ENCODE results near the gene SLC16A13.
"Not testable (repeated sequence)": the region's sequence is repeated elsewhere in the genome, so short reads cannot be mapped to it uniquely, and the experiment has no call there.

SLC16A13 gene

DNA sequence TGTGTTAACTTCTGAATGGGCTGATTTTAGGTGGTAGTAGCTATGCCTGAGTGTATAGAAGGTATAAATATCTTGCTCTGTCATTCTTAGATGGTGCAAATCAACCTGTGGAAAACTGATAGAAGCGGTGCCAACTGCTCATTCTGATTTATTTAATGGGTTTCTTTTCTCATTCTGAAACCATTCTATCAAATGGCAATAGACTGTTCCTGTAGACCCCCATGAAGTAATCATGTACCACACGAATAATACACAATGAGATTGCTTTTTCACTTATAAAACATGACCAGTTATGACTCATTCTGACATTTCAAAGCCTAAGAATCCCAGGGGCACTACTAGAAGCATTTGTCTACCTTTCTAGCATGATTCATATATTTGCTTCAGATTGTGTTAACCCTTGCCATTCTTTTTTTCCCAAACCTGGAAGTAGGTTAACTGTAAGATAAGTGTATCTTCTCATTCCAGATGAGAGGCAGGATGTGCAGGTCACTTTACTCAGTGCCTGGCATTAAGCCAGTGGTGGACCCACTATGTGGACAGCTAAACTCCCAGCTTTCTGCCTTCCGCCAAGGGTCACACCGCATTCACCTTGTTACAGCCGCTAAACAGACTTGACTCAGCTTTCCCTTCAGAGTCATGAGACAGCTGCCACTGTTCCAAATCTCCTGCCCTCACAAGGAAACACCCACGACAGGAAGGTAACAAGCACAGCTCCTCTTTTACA lies 24.5 kb downstream of the SLC16A13 start:
- no peak for DNase-seq

DNA sequence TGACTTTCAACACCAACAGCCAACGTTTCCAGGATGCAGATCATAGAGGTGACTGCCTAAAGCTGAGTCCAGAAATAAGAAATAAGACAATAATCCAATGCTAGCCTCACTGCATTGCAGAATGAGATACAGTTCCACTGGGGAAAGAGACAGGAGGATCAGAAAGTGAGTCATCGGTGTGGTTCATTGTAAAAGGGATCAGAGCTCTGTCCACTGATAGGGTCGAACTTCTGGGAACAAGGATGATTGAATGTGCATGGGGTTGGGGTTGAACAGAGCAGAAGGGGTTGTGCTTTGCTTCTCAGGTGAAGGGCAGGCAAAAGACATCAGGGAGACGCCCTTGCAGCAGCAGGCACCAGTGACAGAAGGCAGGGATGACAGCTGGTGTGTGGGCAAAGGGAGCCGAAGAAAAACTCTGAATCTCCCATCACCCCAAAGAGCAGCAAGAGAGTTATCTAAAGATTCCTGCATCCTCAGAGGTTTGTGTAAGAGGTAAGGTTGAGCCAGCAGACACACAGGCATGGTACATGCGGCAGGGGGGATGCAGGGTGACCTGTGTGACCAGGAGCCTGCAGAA lies 27.8 kb downstream of the SLC16A13 start:
- DNase-seq: peak in 8 of 56 donors; percentile 12 to 59 (median 36)

DNA sequence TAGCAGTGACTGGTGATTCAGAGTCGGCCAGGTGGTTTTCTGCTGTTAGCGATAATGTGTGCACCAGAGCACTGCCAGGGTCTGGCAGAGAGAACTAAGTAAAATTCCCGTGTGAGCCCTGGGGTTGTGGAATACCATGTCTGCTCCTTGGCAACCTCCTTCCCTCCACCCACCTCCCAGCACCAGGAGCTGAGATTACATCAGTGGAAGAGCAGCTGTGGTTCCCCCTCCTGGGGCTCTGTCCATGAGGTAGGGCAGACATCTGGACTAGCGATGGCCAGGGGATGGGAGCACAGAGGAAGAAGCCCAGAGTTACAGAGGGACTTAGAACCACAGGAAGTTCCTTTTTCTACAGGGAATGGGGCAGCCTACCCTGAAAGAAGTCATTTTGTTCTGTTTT lies 28.4 kb downstream of the SLC16A13 start:
- no peak for DNase-seq

DNA sequence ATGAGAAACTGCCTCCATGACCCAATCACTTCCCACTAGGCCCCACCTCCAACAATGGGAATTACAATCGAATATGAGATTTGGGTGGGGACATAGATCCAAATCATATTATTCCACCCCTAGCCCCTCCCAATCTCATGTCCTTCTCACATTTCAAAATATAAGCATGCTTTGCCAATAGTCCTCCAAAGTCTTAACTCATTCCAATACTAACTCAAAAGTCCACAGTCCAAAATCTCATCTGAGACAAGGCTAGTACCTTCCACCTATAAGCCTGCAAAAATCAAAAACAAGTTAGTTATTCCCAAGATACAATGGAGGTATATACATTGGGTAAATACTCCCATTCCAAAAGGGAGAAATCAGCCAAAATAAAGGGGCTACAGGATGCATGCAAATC lies 31.4 kb downstream of the SLC16A13 start:
- DNase-seq: no peak

DNA sequence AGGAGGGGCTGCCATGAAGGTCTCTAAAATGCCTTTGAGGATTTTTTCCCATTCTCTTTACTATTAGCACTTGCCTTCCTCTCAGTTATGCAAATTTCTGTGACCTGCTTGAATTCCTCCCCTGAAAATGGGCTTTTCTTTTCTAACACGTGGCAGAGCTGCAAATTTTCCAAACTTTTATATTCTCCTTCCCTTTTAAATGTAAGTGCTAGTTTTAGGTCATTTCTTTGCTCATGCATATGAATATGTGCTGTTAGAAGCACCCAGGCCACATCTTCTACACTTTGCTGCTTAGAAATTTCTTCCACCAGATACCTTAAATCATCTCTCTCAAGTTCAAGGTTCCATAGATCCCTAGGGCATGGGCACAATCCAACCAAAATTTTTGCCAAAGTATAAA lies 32.5 kb downstream of the SLC16A13 start:
- no peak for DNase-seq

DNA sequence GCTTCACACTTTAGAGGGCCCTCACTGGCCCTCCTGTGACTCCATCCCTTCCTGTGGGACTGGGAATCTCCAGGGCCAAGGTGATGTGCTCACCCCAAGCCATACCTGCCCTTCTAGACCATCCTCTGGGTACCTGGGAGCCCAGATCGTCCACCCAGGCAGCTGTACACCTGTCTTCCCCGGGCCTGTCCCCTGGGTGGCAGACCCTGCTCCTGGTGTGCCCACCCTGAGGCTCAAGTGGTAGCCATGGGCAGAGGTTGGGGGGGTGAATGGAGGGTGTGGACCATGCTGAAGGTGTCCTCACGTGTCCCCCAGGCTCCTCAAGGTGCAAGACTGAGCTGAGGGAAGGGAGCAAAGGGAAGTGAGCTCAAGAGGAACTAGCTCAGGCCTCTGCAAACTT lies 34.9 kb downstream of the SLC16A13 start:
- no peak for DNase-seq

DNA sequence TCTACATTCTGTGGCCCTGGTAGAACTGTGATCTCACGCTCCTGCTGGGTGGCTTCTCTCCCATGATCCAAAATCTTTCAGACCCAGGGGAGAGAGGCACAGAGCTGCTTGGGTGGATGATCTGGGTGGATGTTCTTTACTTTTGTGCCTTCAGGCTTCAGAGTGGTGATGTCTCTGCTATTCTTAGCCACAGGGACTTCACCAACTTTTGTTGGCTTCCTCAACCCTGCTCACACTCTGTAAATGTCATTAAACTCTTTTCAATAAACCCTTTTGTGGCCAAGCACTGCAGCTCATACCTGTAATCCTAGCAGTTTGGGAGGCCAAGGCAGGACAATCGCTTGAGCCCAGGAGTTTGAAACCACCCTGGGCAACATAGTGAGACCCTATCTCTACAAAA lies 36.6 kb downstream of the SLC16A13 start:
- DNase-seq: no peak

DNA sequence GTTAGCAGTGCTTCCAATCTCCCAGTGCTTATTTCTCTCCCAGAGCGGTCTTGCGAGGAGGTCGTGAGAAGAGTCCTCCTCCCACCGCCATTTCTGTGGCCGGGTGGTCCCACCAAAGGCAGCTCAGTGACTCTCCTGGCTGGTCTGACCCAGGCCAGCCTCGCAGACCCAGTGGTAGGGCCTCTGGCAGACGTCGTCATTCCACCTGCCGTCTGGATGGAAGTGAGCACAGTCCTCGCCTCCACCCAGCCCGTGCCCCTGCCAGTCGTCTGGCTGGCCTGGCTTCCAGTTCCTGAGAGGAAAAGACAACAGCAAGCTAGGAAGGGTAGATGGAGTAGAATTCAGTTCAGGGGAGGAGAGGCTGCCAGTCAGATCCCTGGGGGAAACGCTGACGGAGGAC lies 39.1 kb downstream of the SLC16A13 start:
- DNase-seq: no peak

DNA sequence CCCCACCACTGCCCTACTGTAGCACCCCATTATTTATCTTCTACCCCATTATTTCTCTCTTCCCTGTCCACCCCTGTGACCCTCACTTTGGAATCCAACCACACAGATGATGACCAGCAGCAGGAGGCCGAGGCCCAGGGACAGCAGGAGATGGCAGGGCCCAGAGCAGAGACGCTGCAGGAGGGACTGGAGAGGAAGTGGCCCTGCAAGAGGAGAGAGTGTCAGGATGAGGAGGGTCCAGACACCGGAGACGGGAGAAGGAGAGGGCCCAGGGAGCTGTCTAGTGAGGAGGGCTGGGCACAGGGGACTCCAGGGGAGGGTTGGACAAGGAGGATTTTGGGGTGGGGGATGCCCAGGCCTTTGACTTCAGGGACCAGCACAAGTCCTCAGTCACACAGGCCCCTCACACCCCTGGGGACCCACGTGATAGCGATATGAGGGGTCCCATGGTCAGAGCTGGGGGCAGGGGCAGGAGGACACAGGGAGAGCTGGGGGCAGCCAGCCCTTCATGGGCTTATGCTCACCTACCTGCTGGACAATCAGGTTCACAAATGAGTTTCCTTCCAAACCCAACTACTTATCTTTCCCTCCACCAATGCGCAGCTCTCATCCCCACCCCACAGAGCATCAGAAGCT lies 42.2 kb downstream of the SLC16A13 start:
- DNase-seq: no peak

DNA sequence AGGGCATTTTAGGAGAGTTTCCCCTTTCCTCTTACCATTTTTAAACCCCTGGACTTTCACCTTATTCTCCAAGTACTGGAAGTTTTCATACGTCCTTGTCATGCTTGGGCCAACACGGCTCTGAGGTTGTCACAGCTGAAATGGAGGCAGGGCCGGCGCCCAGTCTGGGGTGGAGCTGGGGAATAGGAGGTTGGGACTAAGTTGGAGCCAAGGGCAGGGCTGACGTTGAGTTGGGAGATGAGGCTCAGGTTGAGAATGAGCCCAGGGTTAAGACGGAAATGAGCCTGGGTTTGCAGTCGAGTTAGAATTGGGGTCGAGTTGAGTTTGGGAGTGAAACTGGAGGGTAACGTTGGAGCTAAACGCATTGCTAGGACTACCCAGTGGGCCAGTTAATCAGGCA lies 42.9 kb downstream of the SLC16A13 start:
- no peak for DNase-seq

DNA sequence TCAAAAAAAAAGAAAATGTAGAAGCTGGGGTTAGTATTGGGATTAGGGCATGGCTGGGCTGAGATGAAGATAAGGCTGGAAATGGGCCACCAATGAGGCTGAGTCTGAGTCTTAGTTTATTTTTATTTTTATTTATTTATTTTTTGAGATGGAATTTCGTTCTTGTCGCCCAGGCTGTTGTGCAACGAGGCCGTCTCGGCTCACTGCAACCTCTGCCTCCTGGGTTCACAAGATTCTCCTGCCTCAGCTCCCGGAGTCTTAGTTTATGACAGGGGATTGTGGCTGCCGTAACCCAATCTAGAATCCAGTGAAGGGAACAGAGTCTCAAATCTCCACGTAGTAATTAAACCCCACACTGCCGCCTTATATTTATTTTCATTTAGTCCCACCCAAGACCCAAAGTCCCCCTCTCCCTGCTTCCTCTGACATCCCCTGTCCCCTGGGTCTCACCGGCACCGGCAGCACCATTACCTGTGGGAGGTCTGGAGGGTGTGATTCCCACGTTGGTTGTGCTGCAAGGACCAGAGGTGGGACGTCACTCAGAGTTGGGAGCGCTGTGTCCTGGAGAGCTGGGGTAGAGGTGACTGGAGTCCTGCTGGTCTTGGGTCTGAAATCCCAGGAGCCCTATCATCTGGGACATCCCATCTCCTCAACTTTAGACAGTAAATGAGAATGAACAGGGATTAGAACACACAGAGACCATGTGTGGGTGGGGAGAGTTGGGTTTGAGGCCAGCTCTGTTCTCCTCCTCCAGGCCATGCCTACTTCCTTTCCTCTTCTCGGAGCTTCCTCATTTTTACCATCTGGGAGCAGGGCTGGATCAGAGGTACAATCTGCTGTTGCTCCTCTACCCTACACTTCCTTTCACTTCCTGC lies 44.0 kb downstream of the SLC16A13 start, which contains the start of gene CLEC10A:
CLEC10A (minus strand) TSS at position 671 of the 875 bp plus-strand sequence. CDS start 1,439 bp downstream, outside the sequence.
- DNase-seq: no peak

DNA sequence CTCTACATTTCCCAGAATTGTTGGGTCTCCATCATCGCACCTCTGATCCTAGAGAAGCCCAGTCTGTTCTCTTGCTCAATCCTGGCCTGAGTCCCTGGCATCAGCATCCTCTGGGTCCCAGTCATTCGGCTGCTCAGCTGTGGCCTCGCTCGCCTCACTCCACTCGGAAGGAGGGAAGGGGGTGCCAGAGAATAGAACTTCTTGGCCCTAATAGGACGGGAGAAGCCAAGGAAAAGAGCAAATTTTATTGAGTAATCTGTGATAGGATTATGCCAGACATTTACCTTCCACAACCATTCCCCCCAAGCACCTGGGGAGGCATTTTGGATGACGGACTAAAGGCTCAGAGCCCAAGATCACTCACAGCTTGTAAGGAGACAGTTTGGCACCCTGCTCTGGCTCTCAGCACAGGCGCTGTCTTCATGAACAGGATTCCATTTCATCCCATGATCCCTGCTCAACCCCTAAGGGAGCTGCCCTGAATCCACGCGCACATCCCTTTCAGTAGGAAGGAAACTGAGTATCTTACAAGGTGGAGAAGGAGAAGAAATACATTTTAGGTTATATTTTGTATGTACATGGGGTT lies 44.7 kb downstream of the SLC16A13 start:
- DNase-seq: no peak

DNA sequence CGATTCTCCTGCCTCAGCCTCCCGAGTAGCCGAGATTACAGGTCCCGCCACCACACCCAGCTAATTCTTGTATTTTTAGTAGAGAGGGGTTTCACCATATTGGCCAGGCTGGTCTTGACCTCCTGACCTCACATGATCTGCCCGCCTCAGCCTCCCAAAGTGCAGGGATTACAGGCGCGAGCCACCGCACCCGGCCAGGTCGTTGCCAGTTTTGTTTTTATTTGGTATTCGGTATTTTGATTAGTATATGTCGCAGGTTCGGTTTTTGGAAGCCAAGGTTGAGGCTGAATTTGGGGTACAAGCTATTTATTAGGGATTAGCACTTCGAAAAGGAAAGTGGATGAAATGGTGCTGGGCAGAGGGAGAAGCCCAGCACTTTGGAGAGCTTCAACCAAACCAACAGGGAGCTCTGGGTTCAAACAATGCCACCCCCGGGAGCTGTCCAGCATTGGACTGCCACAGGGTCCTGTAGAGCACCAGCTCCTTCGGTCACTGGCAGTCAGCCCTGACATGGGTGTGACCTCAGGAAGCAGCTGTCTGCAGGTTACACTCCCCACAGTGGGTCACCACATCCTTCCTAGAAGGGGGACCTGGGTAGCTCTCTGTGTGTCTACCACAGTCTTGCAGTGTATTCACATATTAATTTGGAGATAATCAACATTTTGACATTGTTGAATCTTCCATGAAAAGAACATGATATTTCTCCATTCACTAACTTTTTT lies 45.7 kb downstream of the SLC16A13 start:
- DNase-seq: no peak

DNA sequence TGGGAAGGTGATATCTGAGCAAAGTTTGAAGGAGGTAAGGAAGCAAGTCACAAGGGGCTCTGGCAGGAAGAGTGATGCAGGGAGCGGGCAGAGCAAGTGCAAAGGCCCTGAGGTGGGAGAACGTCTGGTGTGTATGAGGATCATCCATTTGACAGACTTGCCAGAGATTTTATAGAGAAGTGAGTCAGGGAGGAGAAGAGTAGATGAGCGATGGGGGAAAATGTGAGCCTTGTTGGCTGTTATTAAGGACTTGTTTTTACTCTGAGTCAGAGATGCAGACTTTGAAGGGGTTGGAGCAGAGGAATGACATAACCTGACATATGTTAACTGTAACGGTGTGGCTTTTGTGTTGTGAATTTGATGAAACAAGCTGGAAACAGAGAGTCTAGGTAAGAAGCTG lies 47.8 kb downstream of the SLC16A13 start:
- no peak for DNase-seq

DNA sequence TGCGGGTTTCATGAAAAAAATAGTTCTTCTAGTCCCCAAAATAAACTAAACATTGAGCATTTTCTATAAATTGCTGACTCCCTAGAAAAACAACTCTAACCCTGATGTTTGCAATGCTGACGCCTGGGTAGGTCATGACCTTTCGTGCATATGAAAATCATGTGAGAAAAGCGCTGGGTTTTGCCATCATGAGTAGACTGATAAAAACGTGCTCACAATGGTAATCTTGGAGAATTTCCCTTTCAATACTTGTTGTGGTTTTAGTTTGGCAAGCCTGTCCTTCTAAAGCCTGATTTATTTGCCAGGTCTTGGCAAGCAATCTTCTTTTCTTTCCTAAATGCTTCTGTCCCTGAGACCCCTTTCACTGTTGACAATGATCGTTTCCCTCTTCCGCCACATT lies 48.3 kb downstream of the SLC16A13 start:
- no peak for DNase-seq

DNA sequence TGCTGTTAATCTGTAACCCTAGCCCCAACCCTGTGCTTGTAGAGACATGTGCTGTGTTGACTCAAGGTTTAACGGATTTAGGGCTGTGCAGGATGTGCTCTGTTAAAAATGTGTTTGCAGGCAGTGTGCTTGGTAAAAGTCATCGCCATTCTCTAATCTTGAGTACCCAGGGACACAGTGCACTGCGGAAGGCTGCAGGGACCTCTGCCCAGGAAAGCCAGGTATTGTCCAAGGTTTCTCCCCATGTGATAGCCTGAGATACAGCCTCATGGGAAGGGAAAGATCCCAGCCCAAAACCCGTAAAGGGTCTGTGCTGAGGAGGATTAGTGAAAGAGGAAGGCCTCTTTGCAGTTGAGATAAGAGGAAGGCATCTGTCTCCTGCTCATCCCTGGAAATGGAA lies 52.6 kb downstream of the SLC16A13 start:
- not testable (repeated sequence) for DNase-seq

DNA sequence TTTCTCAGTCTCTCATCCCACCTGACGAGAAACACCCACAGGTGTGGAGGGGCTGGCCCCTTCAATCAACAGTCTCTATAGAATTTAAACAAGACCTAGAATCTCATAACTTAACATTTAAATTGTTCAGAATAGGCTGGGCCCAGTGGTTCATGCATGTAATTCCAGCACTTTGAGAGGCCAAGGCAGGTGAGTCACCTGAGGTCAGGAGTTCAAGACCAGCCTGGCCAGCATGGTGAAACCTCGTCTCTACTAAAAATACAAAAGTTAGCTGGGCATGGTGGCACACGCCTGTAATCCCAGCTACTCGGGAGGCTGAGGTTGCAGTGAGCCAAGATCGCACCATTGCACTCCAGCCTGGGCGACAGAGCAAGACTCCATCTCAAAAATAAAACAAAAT lies 53.8 kb downstream of the SLC16A13 start:
- DNase-seq: not testable (repeated sequence)
